K562 (cell line): Measurements from ENCODE around the gene WASF2. TPM values are rescaled to one million over a fixed set of nuclear protein-coding genes. Genes with fewer than 3 reads are reported as not detected.

Experiments
- ATAC-seq: fragments of 200-7000 bp; cut with Tn5 transposase; 3 replicates; pipeline ENCODE4 v1.9.1; 2020; ENCODE audit warnings: moderate library complexity
- BruUV-seq: library from RNA; stranded (reverse); fragments of 400-500 nt; replicated peaks from 2 replicates; lab custom pipeline; 2021; lab: Mats Ljungman, UMichigan
- CTCF ChIA-PET: fragments of 300-600 bp; formaldehyde crosslinking; extraction: SDS; loops from one replicate; lab custom pipeline; 2021; ENCODE audit warnings: low intra/inter-chr PET ratio; lab: Yijun Ruan, JAX
- POLR2A ChIA-PET: fragments of 300-600, 350-650 bp; sonication (Branson Sonifier 250); formaldehyde crosslinking; extraction: SDS; loops from one replicate; lab custom pipeline; 2021; ENCODE audit warnings: antibody characterized with exemption, inconsistent platforms; lab: Yijun Ruan, JAX
- DNase-seq, 4 experiments: peaks; one replicate each; pipeline versions ENCODE4 v3.0.0 to v3.0.0-alpha.2; 2011 to 2018; ENCODE audit warnings: low spot score in 3 of 4, mixed read lengths in 3 of 4; ENCODE audit errors: extremely low read depth in 1 of 4
- FAIRE-seq: peaks from 2 replicates; lab custom pipeline; 2011; peaks lifted over from hg19 to GRCh38; lab: Jason Lieb, UNC
- H2AFZ ChIP-seq: 2 replicates; pipeline ENCODE4 v1.6.0; 2011; ENCODE audit warnings: low read depth, low read length, control low read depth, inconsistent platforms
- H3K27ac ChIP-seq: fragments of 200-600 bp; 3 replicates; pipeline ENCODE4 v1.8.0; 2011; ENCODE audit warnings: low read depth, mild to moderate bottlenecking, control low read depth, inconsistent platforms, low read length, moderate library complexity, mixed read lengths; ENCODE audit errors: extremely low read depth
- H3K27me3 ChIP-seq, 2 experiments: fragments of 300-600 bp in 1 of 2; 2 replicates in 1 of 2; 3 replicates in 1 of 2; pipeline versions ENCODE4 v1.6.0 to v1.8.0; 2011; ENCODE audit warnings: inconsistent platforms in 2 of 2, low read length in 2 of 2, mild to moderate bottlenecking in 1 of 2, mixed read lengths in 1 of 2, moderate library complexity in 1 of 2; ENCODE audit not compliant: control insufficient read depth in 2 of 2, insufficient read depth in 2 of 2
- H3K36me3 ChIP-seq: fragments of 300-600 bp; 3 replicates; pipeline ENCODE4 v1.8.0; 2011; ENCODE audit warnings: mild to moderate bottlenecking, low read length, inconsistent platforms; ENCODE audit not compliant: control insufficient read depth, insufficient read depth
- H3K4me1 ChIP-seq, 2 experiments: fragments of 200-600 bp in 1 of 2; replicated peaks in 1 of 2; 2 replicates in 1 of 2; 3 replicates in 1 of 2; pipeline versions ENCODE4 v1.5.1 to v1.8.0; 2011; ENCODE audit warnings: inconsistent platforms in 2 of 2, low read length in 2 of 2, mild to moderate bottlenecking in 1 of 2, mixed read lengths in 1 of 2, moderate library complexity in 1 of 2; ENCODE audit not compliant: control insufficient read depth in 2 of 2, insufficient read depth in 2 of 2
- H3K4me2 ChIP-seq: 2 replicates; pipeline ENCODE4 v1.6.1; 2011; ENCODE audit warnings: low read length, control low read depth, inconsistent platforms, mixed read lengths; ENCODE audit not compliant: insufficient read depth
- H3K4me3 ChIP-seq: fragments of 200-600 bp; sonication (generic), shearing (Covaris generic); 2 replicates; pipeline ENCODE4 v1.5.1; 2016; ENCODE audit warnings: control low read depth, inconsistent platforms
- H3K79me2 ChIP-seq: fragments of 200-600 bp; 3 replicates; pipeline ENCODE4 v1.8.0; 2011; ENCODE audit warnings: low read length, inconsistent platforms; ENCODE audit not compliant: control insufficient read depth, insufficient read depth
- H3K9ac ChIP-seq, 2 experiments: 2 replicates each; pipeline versions ENCODE4 v1.6.0 to v1.6.1; 2011; ENCODE audit warnings: low read depth in 2 of 2, low read length in 2 of 2, control low read depth in 1 of 2, inconsistent platforms in 1 of 2, mild to moderate bottlenecking in 1 of 2, mixed read lengths in 1 of 2; ENCODE audit not compliant: insufficient read depth in 1 of 2
- H3K9me1 ChIP-seq: one replicate; pipeline ENCODE4 v1.6.0; 2011; ENCODE audit warnings: inconsistent platforms, mild to moderate bottlenecking, low read length, moderate library complexity; ENCODE audit not compliant: control insufficient read depth, insufficient read depth
- H3K9me3 ChIP-seq: replicated peaks from 2 replicates; pipeline ENCODE4 v1.5.1; 2011; ENCODE audit warnings: low read depth, low read length, inconsistent platforms; ENCODE audit not compliant: control insufficient read depth, insufficient read depth
- H4K20me1 ChIP-seq: replicated peaks from 2 replicates; pipeline ENCODE4 v1.6.1; 2011; ENCODE audit warnings: low read length, inconsistent platforms, mixed read lengths; ENCODE audit not compliant: control insufficient read depth, insufficient read depth
- ATF1 ChIP-seq, 2 experiments: fragments of 450-650 bp in 1 of 2; IDR thresholded peaks; 2 replicates each; pipeline ENCODE4 v1.6.1; 2016; ENCODE audit warnings: missing compliant biosample characterization in 1 of 2, missing genetic modification characterization in 1 of 2
- BDP1 ChIP-seq: IDR thresholded peaks from 3 replicates; pipeline ENCODE4 v1.6.1; 2011; ENCODE audit not compliant: insufficient read length, insufficient read depth
- BRD4 ChIP-seq: fragments of 200-600 bp; sonication (generic); IDR thresholded peaks from 2 replicates; pipeline ENCODE4 v1.6.1; 2017; ENCODE audit warnings: inconsistent platforms
- CHCHD3 ChIP-seq: fragments of 250-450 bp; sonication (Bioruptor Pico); IDR thresholded peaks from 2 replicates; pipeline ENCODE4 v2.1.2; 2022; ENCODE audit warnings: mild to moderate bottlenecking
- GABPB1 ChIP-seq: sonication (generic); formaldehyde crosslinking; IDR thresholded peaks from 2 replicates; pipeline ENCODE4 v1.8.0; 2022; ENCODE audit warnings: mild to moderate bottlenecking, missing genetic modification reagents
- MYNN ChIP-seq, 2 experiments: sonication (generic); formaldehyde crosslinking in 1 of 2; IDR thresholded peaks; 2 replicates each; pipeline versions ENCODE4 v1.5.0 to v1.6.1; 2016 to 2020; ENCODE audit warnings: antibody characterized with exemption in 1 of 2, missing genetic modification reagents in 1 of 2
- SRSF3 ChIP-seq: fragments of 200-400 bp; formaldehyde crosslinking; IDR thresholded peaks from 2 replicates; pipeline ENCODE4 v1.6.1; 2016; ENCODE audit warnings: mild to moderate bottlenecking, low read length, moderate library complexity; ENCODE audit not compliant: insufficient read depth
- ZBTB8A ChIP-seq: fragments of 450-650 bp; IDR thresholded peaks from 2 replicates; pipeline ENCODE4 v1.6.1; 2018; ENCODE audit warnings: mild to moderate bottlenecking, moderate library complexity; ENCODE audit not compliant: partially characterized antibody
- ZBTB9 ChIP-seq: fragments of 450-650 bp; formaldehyde crosslinking; IDR thresholded peaks from 2 replicates; pipeline ENCODE4 v1.4.0; 2020; ENCODE audit warnings: mild to moderate bottlenecking, moderate library complexity
- ZFX ChIP-seq: sonication (generic); formaldehyde crosslinking; IDR thresholded peaks from 2 replicates; pipeline ENCODE4 v1.8.0; 2022; ENCODE audit warnings: mild to moderate bottlenecking, missing genetic modification reagents, moderate library complexity
- ZNF23 ChIP-seq: fragments of 250-450 bp; sonication (Bioruptor Pico); IDR thresholded peaks from 2 replicates; pipeline ENCODE4 v1.4.0; 2020; ENCODE audit warnings: mild to moderate bottlenecking
- ZNF561 ChIP-seq: fragments of 450-650 bp; formaldehyde crosslinking; conservative IDR thresholded peaks from 2 replicates; pipeline ENCODE4 v1.4.0; 2020; ENCODE audit warnings: mild to moderate bottlenecking, moderate library complexity
- ZNF766 ChIP-seq: fragments of 200-800 bp; sonication (Bioruptor generic); conservative IDR thresholded peaks from 2 replicates; pipeline ENCODE4 v1.6.1; 2016; ENCODE audit warnings: missing genetic modification characterization, missing compliant biosample characterization
- ZNF780A ChIP-seq: fragments of 250-450 bp; sonication (Bioruptor Pico); IDR thresholded peaks from 2 replicates; pipeline ENCODE4 v1.5.0; 2021; ENCODE audit warnings: mild to moderate bottlenecking
- WGBS: fragments of 100-300 bp; shearing (Covaris generic); methylation state at CpG from one replicate; pipeline ENCODE4 v1.1.6; 2016; ENCODE audit warnings: low coverage, mixed read lengths; ENCODE audit not compliant: insufficient coverage; ENCODE audit errors: missing lambda C conversion rate; 5-methylcytosine and 5-hydroxymethylcytosine counted together
- in situ Hi-C: fragments of 300-500 bp; cut with MboI; formaldehyde crosslinking; loops from 4 replicates; pipeline ENCODE4 v1.15.0; 2018; ENCODE audit warnings: inconsistent platforms, mixed read lengths
- intact Hi-C: fragments of 100-400 bp; cut with micrococcal nuclease; formaldehyde crosslinking; loops from 2 replicates; pipeline ENCODE4 v1.14.2; 2022
- polyA plus RNA-seq, 8 experiments: library from polyadenylated mRNA; depleted of rRNA in 4 of 8; stranded (reverse) in 5 of 8; unstranded in 3 of 8; fragments of >200 nt; fragmentation: Nextera tagmentation in 2 of 8; fragmentation: Illumina TruSeq in 1 of 8; extraction: Ambion mirVana in 2 of 8; extraction: Trizol in 1 of 8; gene quantifications; 2 replicates each; pipeline versions ENCODE4 v1.2.1 to v1.2.3, GENCODE V29; 2011 to 2014; ENCODE audit warnings: inconsistent platforms in 1 of 8, missing spikeins in 1 of 8
- total RNA-seq, 7 experiments: library from RNA; depleted of rRNA in 6 of 7; stranded (reverse); fragments of >200 nt in 6 of 7; fragmentation: Illumina TruSeq in 2 of 7; extraction: Trizol in 2 of 7; gene quantifications; 2 replicates each; pipeline versions ENCODE4 v1.2.1 to v1.2.3, GENCODE V29; 2011 to 2021; ENCODE audit warnings: low replicate concordance in 1 of 7
- TF ChIP-seq, protein P1 (sequence below), 2 experiments: fragments of 450-650 bp in 1 of 2; sonication (generic) in 1 of 2; formaldehyde crosslinking in 1 of 2; IDR thresholded peaks in 1 of 2; conservative IDR thresholded peaks in 1 of 2; 2 replicates each; pipeline versions ENCODE4 v1.6.1 to v1.8.1; 2016 to 2023; ENCODE audit warnings: mild to moderate bottlenecking in 2 of 2, moderate library complexity in 2 of 2, inconsistent platforms in 1 of 2, missing genetic modification reagents in 1 of 2

The WASF2 gene
- total and polyA plus RNA-seq, 9 of the 15 experiments (the other 6 are each of a cell fraction or from before 2014, with no cell fraction given) = 8.2 to 163 (median 31.2) TPM

- TF ChIP-seq BDP1 = no peak
- TF ChIP-seq, protein P1, sequence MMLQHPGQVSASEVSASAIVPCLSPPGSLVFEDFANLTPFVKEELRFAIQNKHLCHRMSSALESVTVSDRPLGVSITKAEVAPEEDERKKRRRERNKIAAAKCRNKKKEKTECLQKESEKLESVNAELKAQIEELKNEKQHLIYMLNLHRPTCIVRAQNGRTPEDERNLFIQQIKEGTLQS (IDR thresholded peaks at IDR 0.05) = no peak
- TF ChIP-seq, protein P1 (CRISPR knock-in tag; conservative IDR thresholded peaks at IDR 0.05) = no peak
- TF ChIP-seq ZBTB8A = no peak
- TF ChIP-seq ATF1 (CRISPR knock-in tag; IDR thresholded peaks at IDR 0.05) = no peak
- no peak for TF ChIP-seq ATF1 (tag; IDR thresholded peaks at IDR 0.05)
- TF ChIP-seq, all 486 proteins: peak for 0
These were observed 2.1 kb upstream of the WASF2 start (continued) for GRCh38 chr1:27491748-27492700.

DNA sequence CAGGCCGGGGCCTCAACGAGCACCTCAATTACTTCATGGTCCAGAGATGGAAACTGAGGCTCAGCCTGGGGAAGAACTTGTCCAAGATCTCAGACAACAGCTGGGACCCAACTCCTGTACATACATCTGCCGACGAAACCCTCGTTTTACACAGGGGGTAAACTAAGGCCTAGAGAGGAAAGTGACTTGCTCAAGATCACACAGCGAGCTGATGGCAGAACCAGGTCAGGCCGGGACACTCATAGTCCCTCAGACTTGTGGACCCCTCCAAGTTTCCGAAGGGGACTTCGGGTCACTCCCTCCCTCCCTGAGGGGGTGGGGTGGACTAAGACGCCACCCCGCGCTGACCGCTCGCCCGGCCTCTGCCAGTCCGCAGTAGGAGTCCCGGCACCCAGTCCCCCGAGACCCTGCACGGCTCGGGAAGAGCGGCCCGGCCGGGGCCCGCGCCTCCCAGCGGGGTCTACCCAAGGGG lies 430 bp downstream of the WASF2 start:
- intact Hi-C loops = loop anchor here (2.0 to 5.0 kb wide), 2 partner anchors 37 to 62 kb away; no protein-coding TSS in a partner anchor
- Histone ChIP-seq H3K79me2 (peaks cover 49% of the 10 kb centered on the region), H3K27ac (peak overlapping the region; percentile 99), H3K9me1 (no peaks in the 10 kb centered on the region), H2AFZ (peak overlapping the region; percentile 100), H3K9ac (peak overlapping the region; percentile 99 to 100), H3K27me3 (no peaks in the 10 kb centered on the region), H3K36me3 (peaks cover 10% of the 10 kb centered on the region; the same call in 2 of the 3 replicates), H4K20me1 (peaks cover 9% of the 10 kb centered on the region), H3K4me3 (peak overlapping the region; percentile 79), H3K9me3 (no peaks in the 10 kb centered on the region), H3K4me2 (peak overlapping the region; percentile 88), H3K4me1 (peaks cover 8 to 25% of the 10 kb centered on the region in 2 experiments; a peak in 4 of 5 replicates)
- no TSS peak for BruUV-seq
- DNase-seq (peak in 2 of 4 experiments; percentile 46 to 66), FAIRE-seq (peak; percentile 60), ATAC-seq (peak; percentile 62)
- ChIA-PET POLR2A (interaction anchor here (0.6 to 2.2 kb wide), 20 partner anchors 9 to 167 kb away, joined by 3 to 19 read pairs (median 4); partner anchors contain the start of gene AHDC1), CTCF (no interaction called here)
- 5% methylated on average over 23 of the region's 26 CpGs for WGBS
- in situ Hi-C loops = no loop called here
- no peak; the same call in 1 of the 2 replicates for TF ChIP-seq CHCHD3
- TF ChIP-seq MYNN (IDR thresholded peaks at IDR 0.05) = no peak; the same call in 1 of the 2 replicates
- no peak for TF ChIP-seq MYNN (CRISPR knock-in tag; IDR thresholded peaks at IDR 0.05)
- peak; percentile 22; the same call in 1 of the 2 replicates for TF ChIP-seq GABPB1 (CRISPR knock-in tag)
- TF ChIP-seq ZNF23 (CRISPR knock-in tag) = no peak
- no peak for TF ChIP-seq ZNF780A (CRISPR knock-in tag)
- peak; percentile 93 for TF ChIP-seq BRD4
- TF ChIP-seq ZFX (CRISPR knock-in tag) = peak; percentile 89
- no peak for TF ChIP-seq ZNF561 (CRISPR knock-in tag)
- TF ChIP-seq SRSF3 = 0 out of 2 replicates have a peak, but pooled peaks have one; percentile 89
- no peak; the same call in 1 of the 2 replicates for TF ChIP-seq ZBTB9 (CRISPR knock-in tag)
- no peak for TF ChIP-seq ZNF766 (CRISPR knock-in tag)
